ENCODE measurements around the gene ASXL3. TPM values are rescaled to one million over a fixed set of nuclear protein-coding genes. Genes with fewer than 3 reads are reported as not detected.

Gene ASXL3
- total and polyA plus RNA-seq, 10 of the 15 experiments (the other 5 are each of a cell fraction or from before 2014, with no cell fraction given) = 0.15 TPM; not detected in 9

GRCh38 chr18:33677891-33678290 lies 99.9 kb downstream of the ASXL3 start:
- Histone ChIP-seq H3K4me2 (ENCODE audit: control insufficient read depth, insufficient read depth) (no peak overlapping the region), H3K27me3 (replicated peaks in 1 of 2; ENCODE audit: control insufficient read depth in 2 of 2, insufficient read depth in 2 of 2, low read length in 1 of 2) (no peaks in the 10 kb centered on the region; a peak in 1 of 4 replicates), H3K4me1 (ENCODE audit: control insufficient read depth, insufficient read depth, low read length) (no peaks in the 10 kb centered on the region), H3K79me2 (ENCODE audit: control insufficient read depth, insufficient read depth, low read length) (no peaks in the 10 kb centered on the region), H2AFZ (ENCODE audit: control insufficient read depth, low read depth, low read length) (no peak overlapping the region), H3K4me3 (no peak overlapping the region), H3K36me3 (ENCODE audit: control insufficient read depth in 2 of 2, insufficient read depth in 2 of 2, low read length in 1 of 2) (no peaks in the 10 kb centered on the region), H3K9me3 (replicated peaks; ENCODE audit: control insufficient read depth, insufficient read depth, low read length) (no peaks in the 10 kb centered on the region), H3K9ac (ENCODE audit: control insufficient read depth, insufficient read depth, low read length) (no peak overlapping the region), H3K27ac (ENCODE audit: control insufficient read depth, insufficient read depth) (no peak overlapping the region), H4K20me1 (ENCODE audit: control insufficient read depth, insufficient read depth) (no peaks in the 10 kb centered on the region)
- ChIA-PET CTCF (no interaction called here), SMC1A (ENCODE audit: uncharacterized antibody, unreplicated experiment) (no interaction called here), POLR2A (no interaction called here), RAD21 (ENCODE audit: unreplicated experiment) (no interaction called here)
- ATAC-seq (no peak), DNase-seq (ENCODE audit: low read depth, low spot score) (no peak), FAIRE-seq (no peak)
- no TSS peak for BruUV-seq (replicated peaks)
- in situ Hi-C loops (cut with MboI) (no loop called here), intact Hi-C loops (cut with micrococcal nuclease; ENCODE audit: unreplicated experiment) (no loop called here)
- WGBS (ENCODE audit: insufficient coverage, insufficient replicate concordance, low lambda C conversion rate, missing lambda C conversion rate) = 0% methylated on average over 2 of the region's 2 CpGs
- TF ChIP-seq KLF5 (IDR thresholded peaks at IDR 0.05; ENCODE audit: partially characterized antibody) = no peak
- no peak for TF ChIP-seq SMAD5 (IDR thresholded peaks at IDR 0.05; ENCODE audit: low read depth)
- TF ChIP-seq MLLT1 (IDR thresholded peaks at IDR 0.05) = no peak
- TF ChIP-seq TBL1XR1 (IDR thresholded peaks at IDR 0.05; ENCODE audit: low read depth, low read length) = no peak
- TF ChIP-seq CUX1 (IDR thresholded peaks at IDR 0.05; ENCODE audit: insufficient replicate concordance, low read depth, low read length) = no peak
- no peak for TF ChIP-seq KAT2A (conservative IDR thresholded peaks at IDR 0.05; ENCODE audit: control insufficient read depth, low read depth, low read length)
- no peak for TF ChIP-seq HCFC1 (IDR thresholded peaks at IDR 0.05; ENCODE audit: low read length)
- no peak for TF ChIP-seq ZZZ3 (IDR thresholded peaks at IDR 0.05; ENCODE audit: control insufficient read depth, insufficient read length, low read depth)
- no peak for TF ChIP-seq CREB1 (IDR thresholded peaks at IDR 0.05; ENCODE audit: low read depth)
- no peak for TF ChIP-seq ASH2L (IDR thresholded peaks at IDR 0.05; ENCODE audit: borderline replicate concordance, low read depth)
- no peak for TF ChIP-seq IRF3 (IDR thresholded peaks at IDR 0.05)
- TF ChIP-seq ZBED1 (IDR thresholded peaks at IDR 0.05; ENCODE audit: borderline replicate concordance) = no peak
- TF ChIP-seq DPF2 (IDR thresholded peaks at IDR 0.05) = no peak
- no peak for TF ChIP-seq USF1 (IDR thresholded peaks at IDR 0.05; ENCODE audit: borderline replicate concordance, extremely low read length, insufficient read depth, low read depth, low read length)
- no peak for TF ChIP-seq RELB (IDR thresholded peaks at IDR 0.05; ENCODE audit: low read depth)

All from GM12878 (cell line).